Fibroblast of the aortic adventitia (primary cell): ENCODE data around the gene KCNAB1. TPM values are rescaled to one million over a fixed set of nuclear protein-coding genes. Genes with fewer than 3 reads are reported as not detected.
A peak's percentile ranks its signal among the peaks of the same experiment; 100 is the strongest.

ENCODE experiments used
- DNase-seq: peaks from one replicate; pipeline ENCODE4 v3.0.0-alpha.2; 2010; ENCODE audit warnings: low read depth
- H3K4me3 ChIP-seq: 2 replicates; pipeline ENCODE4 v1.5.1; 2011; ENCODE audit warnings: low read depth, mild to moderate bottlenecking, control low read depth, low read length, moderate library complexity
- total RNA-seq: library from RNA; depleted of rRNA; stranded (reverse); fragments of >200 nt; gene quantifications from 2 replicates; pipeline ENCODE4 v1.2.3, GENCODE V29; 2012; ENCODE audit warnings: low replicate concordance
- TF ChIP-seq, protein P1 (sequence below): IDR thresholded peaks from 2 replicates; pipeline ENCODE4 v1.5.1; 2011; ENCODE audit warnings: mild to moderate bottlenecking, low read length, control low read depth, inconsistent platforms; ENCODE audit not compliant: insufficient read depth

The KCNAB1 gene
- total RNA-seq, 1 donor, result 3.3 TPM

DNA sequence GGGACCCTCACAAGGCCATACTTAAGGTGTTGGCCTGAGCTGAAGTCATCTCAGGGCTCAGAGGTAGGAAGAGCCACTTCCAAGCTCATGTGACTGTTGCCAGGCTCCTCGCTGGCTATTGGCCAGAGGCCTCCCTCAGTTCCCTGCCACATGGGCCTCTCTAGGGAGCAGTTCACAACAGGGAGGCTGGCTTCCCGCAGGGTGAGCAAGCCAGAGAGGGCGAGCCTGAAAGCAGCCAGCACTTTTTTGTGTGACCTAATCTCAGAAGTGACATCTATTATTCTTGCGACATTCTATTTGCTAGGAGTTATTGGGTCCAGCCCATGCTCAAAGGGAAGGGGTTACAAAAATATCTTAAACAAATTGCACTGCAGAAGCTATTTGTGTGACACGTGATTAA, 233.2 kb downstream of the KCNAB1 start:
- no peak overlapping the region for H3K4me3 ChIP-seq
- TF ChIP-seq, protein P1, sequence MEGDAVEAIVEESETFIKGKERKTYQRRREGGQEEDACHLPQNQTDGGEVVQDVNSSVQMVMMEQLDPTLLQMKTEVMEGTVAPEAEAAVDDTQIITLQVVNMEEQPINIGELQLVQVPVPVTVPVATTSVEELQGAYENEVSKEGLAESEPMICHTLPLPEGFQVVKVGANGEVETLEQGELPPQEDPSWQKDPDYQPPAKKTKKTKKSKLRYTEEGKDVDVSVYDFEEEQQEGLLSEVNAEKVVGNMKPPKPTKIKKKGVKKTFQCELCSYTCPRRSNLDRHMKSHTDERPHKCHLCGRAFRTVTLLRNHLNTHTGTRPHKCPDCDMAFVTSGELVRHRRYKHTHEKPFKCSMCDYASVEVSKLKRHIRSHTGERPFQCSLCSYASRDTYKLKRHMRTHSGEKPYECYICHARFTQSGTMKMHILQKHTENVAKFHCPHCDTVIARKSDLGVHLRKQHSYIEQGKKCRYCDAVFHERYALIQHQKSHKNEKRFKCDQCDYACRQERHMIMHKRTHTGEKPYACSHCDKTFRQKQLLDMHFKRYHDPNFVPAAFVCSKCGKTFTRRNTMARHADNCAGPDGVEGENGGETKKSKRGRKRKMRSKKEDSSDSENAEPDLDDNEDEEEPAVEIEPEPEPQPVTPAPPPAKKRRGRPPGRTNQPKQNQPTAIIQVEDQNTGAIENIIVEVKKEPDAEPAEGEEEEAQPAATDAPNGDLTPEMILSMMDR, result no peak
- DNase-seq, result peak; percentile 22

DNA sequence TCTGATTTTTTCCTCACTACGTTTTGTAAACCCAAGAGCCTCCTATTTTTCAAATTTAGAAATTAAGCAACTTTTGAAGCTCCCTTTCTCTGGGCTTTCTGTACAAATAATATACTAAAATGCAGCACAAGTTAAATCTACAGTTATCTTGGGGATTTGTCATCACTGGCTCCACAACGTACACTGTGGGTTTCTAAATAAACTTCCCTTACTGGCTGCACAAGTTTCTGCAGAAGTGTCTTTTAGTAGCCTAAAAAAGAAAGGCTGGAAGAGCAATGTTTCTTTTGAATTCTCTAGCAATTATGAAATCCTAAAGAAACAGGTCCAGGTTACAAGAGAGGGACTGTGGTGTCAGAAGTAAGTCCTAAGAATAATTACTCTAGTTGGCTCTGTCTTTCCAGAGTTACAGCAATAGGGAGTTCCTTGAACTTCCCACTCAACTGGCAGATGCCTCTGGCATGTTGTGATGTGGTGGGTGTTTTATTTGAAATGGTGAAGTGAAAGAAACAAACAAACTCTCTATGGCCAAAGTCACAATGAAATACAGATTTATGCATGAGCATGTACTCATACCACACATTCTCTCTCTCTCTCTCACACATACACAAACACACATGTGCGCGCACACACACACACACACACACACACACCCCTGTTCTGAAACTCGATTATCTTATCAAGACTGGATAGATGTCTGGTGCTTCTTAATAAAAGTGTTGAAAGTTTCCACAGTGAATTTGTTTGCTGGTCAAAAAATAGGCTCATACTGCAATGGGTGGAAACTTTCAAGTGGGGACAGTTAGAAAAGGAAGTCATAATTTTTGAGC, 236.4 kb downstream of the KCNAB1 start:
- TF ChIP-seq, protein P1, result no peak
- peak; percentile 61 for DNase-seq
- no peak overlapping the region for H3K4me3 ChIP-seq

DNA sequence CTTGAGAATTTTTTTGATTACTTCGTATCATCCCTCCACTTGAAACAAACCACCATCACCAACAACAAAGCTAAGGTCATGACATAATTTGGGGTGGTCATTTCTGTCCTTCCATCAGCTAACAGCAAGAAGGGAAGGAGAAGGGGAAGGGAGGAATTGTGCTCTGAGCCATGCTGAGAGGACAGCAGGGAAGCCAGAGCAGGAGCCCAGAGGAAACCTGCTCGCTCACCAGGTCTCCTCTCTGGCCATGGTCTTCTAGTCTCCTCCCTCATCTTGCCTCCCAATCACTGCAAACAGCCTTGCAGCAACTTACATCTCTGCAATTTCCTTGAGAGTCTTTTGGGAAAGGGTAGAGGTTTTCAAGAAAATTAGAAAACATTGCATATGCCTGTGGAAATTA, 237.9 kb downstream of the KCNAB1 start:
- TF ChIP-seq, protein P1, result no peak
- H3K4me3 ChIP-seq, result no peak overlapping the region
- no peak for DNase-seq

DNA sequence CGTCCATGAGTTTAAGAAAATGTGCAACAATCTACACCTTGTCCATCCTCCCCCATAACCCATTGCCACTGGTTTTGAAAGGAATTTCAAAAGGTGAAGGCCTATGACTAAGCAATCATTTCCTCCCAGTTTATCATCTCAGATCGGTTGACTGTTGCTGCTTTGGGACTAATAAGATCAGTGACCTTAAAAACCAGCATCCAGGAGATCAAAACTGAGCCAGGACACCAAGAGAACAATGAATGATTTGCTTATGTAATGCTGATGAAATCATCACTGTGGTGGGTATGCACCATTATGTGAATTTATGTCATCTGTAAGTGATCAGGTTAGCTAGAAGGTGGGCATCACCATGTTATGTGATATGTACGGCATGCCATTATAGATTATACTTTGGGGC, 239.0 kb downstream of the KCNAB1 start:
- peak; percentile 10 for DNase-seq
- H3K4me3 ChIP-seq, result no peak overlapping the region
- TF ChIP-seq, protein P1, result no peak

DNA sequence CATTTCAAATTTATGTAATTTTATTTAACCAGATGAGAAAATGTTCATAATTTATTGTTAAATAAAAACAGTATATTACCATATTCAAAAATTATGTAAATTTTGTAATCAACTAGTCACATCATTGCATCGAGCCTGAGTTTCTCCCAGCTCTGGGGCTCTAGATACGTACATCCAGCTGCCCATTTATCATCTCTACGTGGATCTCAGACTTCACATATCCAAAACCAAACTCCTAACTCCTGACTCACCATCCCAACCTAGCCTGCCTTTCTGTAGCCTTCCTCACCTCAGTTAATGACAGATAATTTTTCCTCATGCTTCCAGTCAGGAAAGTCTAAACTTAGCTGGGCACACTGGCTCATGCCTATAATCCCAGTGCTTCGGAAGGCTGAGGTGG, 239.7 kb downstream of the KCNAB1 start:
- DNase-seq, result no peak
- no peak overlapping the region for H3K4me3 ChIP-seq
- TF ChIP-seq, protein P1, result no peak

DNA sequence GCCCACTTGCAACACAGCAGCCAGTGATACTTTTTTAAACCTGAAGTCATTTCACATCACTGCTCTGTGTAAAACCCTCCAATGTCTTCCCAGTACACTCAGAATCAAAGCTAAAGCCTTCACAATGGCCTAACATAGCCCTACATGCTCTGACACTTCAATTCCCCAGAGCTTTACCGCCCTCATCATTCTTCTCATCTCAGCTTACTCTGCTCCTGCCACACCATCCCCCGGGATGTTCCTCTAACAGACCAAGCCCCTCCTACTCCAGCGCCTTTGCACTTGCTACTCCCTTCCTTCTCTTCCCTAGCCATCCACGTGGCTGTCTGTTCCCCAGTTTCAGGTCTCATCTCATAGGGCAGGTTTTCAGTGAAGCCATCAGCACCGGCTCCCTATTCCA, 240.6 kb downstream of the KCNAB1 start:
- DNase-seq, result no peak
- TF ChIP-seq, protein P1, result no peak
- no peak overlapping the region for H3K4me3 ChIP-seq
